GM12801 (cell line): Measurements from ENCODE around the gene HMG20A.

Experiments
- TF ChIP-seq, protein P1 (sequence below): IDR thresholded peaks from one replicate; pipeline ENCODE4 v1.5.1; 2011; ENCODE audit warnings: control low read depth; ENCODE audit not compliant: insufficient read length; ENCODE audit errors: extremely low read depth

The HMG20A gene

GRCh38 chr15:77395013-77395774 lies 25.5 kb upstream of the HMG20A start:
- TF ChIP-seq, protein P1, sequence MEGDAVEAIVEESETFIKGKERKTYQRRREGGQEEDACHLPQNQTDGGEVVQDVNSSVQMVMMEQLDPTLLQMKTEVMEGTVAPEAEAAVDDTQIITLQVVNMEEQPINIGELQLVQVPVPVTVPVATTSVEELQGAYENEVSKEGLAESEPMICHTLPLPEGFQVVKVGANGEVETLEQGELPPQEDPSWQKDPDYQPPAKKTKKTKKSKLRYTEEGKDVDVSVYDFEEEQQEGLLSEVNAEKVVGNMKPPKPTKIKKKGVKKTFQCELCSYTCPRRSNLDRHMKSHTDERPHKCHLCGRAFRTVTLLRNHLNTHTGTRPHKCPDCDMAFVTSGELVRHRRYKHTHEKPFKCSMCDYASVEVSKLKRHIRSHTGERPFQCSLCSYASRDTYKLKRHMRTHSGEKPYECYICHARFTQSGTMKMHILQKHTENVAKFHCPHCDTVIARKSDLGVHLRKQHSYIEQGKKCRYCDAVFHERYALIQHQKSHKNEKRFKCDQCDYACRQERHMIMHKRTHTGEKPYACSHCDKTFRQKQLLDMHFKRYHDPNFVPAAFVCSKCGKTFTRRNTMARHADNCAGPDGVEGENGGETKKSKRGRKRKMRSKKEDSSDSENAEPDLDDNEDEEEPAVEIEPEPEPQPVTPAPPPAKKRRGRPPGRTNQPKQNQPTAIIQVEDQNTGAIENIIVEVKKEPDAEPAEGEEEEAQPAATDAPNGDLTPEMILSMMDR: no peak

DNA sequence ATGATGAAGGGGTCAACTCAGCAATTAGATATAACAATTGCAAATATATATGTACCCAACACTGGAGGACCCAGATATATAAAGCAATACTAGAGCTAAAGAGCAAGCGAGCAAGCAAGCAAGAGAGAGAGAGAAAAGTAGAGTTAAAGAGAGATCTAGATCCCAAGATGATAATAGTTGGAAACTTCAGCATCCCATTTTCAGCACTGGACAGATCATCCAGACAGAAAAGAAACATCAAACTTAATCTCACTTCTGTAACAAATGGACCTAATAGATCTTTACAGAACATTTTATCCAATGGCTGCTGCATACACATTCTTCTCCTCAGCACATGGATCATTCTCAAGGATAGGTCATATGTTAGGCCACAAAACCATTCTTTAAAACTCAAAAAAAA lies 24.0 kb upstream of the HMG20A start:
- TF ChIP-seq, protein P1: no peak

DNA sequence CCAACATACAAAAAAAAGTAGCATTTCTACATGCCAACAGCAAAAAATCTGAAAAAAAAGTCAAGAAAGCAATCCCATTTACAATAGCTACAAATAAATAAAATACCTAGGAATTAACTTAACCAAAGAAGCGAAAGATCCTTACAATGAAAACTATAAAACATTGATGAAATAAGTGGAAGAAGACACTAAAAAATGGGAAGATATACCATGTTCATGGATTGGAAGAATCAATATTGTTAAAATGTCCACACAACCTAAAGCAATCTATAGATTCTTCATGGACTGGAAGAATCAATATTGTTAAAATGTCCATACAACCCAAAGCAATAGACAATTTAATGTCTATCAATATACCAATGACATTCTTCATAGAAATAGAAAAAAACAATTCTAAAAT lies 21.8 kb upstream of the HMG20A start:
- TF ChIP-seq, protein P1: no peak

DNA sequence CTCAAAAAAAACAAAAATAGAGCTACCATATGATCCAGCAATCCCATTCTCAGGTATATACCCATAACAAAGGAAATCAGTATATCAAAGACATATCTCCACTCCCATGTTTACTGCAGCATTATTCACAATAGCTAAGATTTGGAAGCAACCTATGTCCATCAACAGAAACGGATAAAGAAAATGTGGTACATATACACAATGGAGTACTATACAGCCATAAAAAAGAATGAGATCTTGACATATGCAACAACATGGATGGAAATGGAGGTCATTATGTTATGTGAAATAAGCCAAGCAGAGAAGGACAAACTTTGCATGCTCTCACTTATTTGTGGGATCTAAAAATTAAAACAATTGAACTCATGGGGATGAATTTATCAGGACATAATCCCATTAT lies 20.4 kb upstream of the HMG20A start:
- TF ChIP-seq, protein P1: no peak

- TF ChIP-seq, protein P1: no peak
These were observed 17.8 kb upstream of the HMG20A start for GRCh38 chr15:77402740-77403379.

DNA sequence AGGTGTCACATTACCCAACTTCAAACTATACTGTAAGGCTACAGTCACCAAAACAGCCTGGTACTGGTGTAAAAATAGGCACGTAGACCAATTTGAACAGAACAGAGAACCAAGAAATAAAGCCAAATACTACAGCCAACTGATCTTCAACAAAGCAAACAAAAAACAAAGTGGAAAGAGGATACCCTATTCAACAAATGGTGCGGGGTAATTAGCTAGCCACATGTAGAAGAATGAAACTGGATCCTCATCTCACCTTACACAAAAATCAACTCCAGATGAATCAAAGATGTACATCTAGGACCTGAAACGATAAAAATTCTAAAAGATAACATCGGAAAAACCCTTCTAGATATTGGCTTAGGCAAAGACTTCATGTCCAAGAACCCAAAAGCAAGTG lies 13.8 kb upstream of the HMG20A start:
- TF ChIP-seq, protein P1: no peak

GRCh38 chr15:77409259-77410156 lies 11.2 kb upstream of the HMG20A start:
- TF ChIP-seq, protein P1: no peak
